ENCODE results near the gene MMAB. TPM values are rescaled to one million over a fixed set of nuclear protein-coding genes. Genes with fewer than 3 reads are reported as not detected.

The MMAB gene
- total and polyA plus RNA-seq, 10 of the 15 experiments (the other 5 are each of a cell fraction or from before 2014, with no cell fraction given), result 10.6 to 65.3 (median 45.2) TPM

- TF ChIP-seq EZH2 (IDR thresholded peaks at IDR 0.05; ENCODE audit: borderline replicate concordance, control insufficient read depth, low read depth, low read length) (no peak), ZBTB11 (CRISPR knock-in tag; IDR thresholded peaks at IDR 0.05) (no peak), ESRRA (IDR thresholded peaks at IDR 0.05; ENCODE audit: low read length) (no peak), ATF2 (IDR thresholded peaks at IDR 0.05; ENCODE audit: low read length) (no peak), CHD2 (IDR thresholded peaks at IDR 0.05; ENCODE audit: borderline replicate concordance, low read depth, low read length) (no peak)
Observed at GRCh38 chr12:109580272-109580671, 7.0 kb upstream of the MMAB start (continued).

DNA sequence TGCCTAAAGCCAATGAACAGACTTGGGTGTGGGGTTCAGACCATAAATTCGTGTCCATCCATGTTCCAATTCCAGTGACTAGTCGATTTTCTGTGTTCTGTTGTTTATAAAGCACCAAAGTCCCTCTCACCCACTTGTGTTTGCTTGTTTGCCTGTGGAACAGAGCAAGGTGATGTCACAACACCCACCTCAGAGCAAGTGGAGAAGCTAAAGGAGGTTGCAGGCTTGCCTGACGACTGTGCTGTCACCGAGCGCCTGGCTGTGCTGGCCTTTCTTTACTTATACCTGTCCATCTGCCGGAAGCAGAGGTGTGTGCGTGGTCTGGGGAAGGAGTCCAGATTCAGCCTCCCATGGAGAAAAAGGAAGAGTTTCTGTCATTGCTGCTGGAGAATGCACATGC lies 6.3 kb upstream of the MMAB start:
- H3K9ac ChIP-seq (ENCODE audit: control insufficient read depth, insufficient read depth, low read length), result no peak overlapping the region
- H3K27me3 ChIP-seq (replicated peaks in 1 of 2; ENCODE audit: control insufficient read depth in 2 of 2, insufficient read depth in 2 of 2, low read length in 1 of 2), result no peaks in the 10 kb centered on the region
- in situ Hi-C loops (cut with MboI), result no loop called here
- no peak overlapping the region for H3K27ac ChIP-seq (ENCODE audit: control insufficient read depth, insufficient read depth)
- no peaks in the 10 kb centered on the region for H3K4me1 ChIP-seq (ENCODE audit: control insufficient read depth, insufficient read depth, low read length)
- WGBS (ENCODE audit: insufficient coverage, insufficient replicate concordance, low lambda C conversion rate, missing lambda C conversion rate), result 87% methylated on average over 7 of the region's 7 CpGs
- CTCF ChIA-PET, result no interaction called here
- H3K4me2 ChIP-seq (ENCODE audit: control insufficient read depth, insufficient read depth), result no peak overlapping the region
- no peaks in the 10 kb centered on the region for H3K9me3 ChIP-seq (replicated peaks; ENCODE audit: control insufficient read depth, insufficient read depth, low read length)
- RAD21 ChIA-PET (ENCODE audit: unreplicated experiment), result no interaction called here
- no peak overlapping the region for H2AFZ ChIP-seq (ENCODE audit: control insufficient read depth, low read depth, low read length)
- POLR2A ChIA-PET, result no interaction called here
- SMC1A ChIA-PET (ENCODE audit: uncharacterized antibody, unreplicated experiment), result no interaction called here
- peaks cover 2 to 23% of the 10 kb centered on the region in 2 experiments; a peak in 3 of 4 replicates for H3K36me3 ChIP-seq (ENCODE audit: control insufficient read depth in 2 of 2, insufficient read depth in 2 of 2, low read length in 1 of 2)
- H3K79me2 ChIP-seq (ENCODE audit: control insufficient read depth, insufficient read depth, low read length), result peaks cover 4% of the 10 kb centered on the region
- no peak for DNase-seq (ENCODE audit: low read depth, low spot score)
- no peak for FAIRE-seq
- BruUV-seq (replicated peaks), result no TSS peak
- H4K20me1 ChIP-seq (ENCODE audit: control insufficient read depth, insufficient read depth), result no peaks in the 10 kb centered on the region
- no peak for ATAC-seq
- intact Hi-C loops (cut with micrococcal nuclease; ENCODE audit: unreplicated experiment), result no loop called here
- no peak overlapping the region for H3K4me3 ChIP-seq
- TF ChIP-seq RAD21 (IDR thresholded peaks at IDR 0.05; ENCODE audit: insufficient read depth, low read depth, low read length) (no peak), PML (IDR thresholded peaks at IDR 0.05; ENCODE audit: low read length) (no peak), ZNF384 (IDR thresholded peaks at IDR 0.05; ENCODE audit: borderline replicate concordance, low read depth, low read length) (no peak), SIX5 (IDR thresholded peaks at IDR 0.05; ENCODE audit: low read depth, low read length, severe bottlenecking) (no peak), MXI1 (IDR thresholded peaks at IDR 0.05; ENCODE audit: low read depth, low read length) (no peak), JUNB (IDR thresholded peaks at IDR 0.05) (no peak), ZNF207 (IDR thresholded peaks at IDR 0.05; ENCODE audit: borderline replicate concordance) (no peak), SRF (IDR thresholded peaks at IDR 0.05; ENCODE audit: low read depth in 2 of 2, low read length in 2 of 2) (no peak), RUNX3 (IDR thresholded peaks at IDR 0.05; ENCODE audit: low read length) (no peak), SMAD5 (IDR thresholded peaks at IDR 0.05; ENCODE audit: low read depth) (no peak), RFX5 (IDR thresholded peaks at IDR 0.05; ENCODE audit: low read depth, low read length) (no peak), NFYB (IDR thresholded peaks at IDR 0.05; ENCODE audit: insufficient read depth, low read depth, low read length) (no peak), MEF2A (IDR thresholded peaks at IDR 0.05; ENCODE audit: insufficient read depth, low read depth, low read length) (no peak)

Data from GM12878 (cell line).